Astrocyte of the spinal cord (primary cell): ENCODE results near the gene PRTFDC1.
A peak's percentile ranks its signal among the peaks of the same experiment; 100 is the strongest.

ENCODE experiments used
- DNase-seq: peaks from one replicate; pipeline ENCODE4 v3.0.0; 2011; ENCODE audit warnings: low read depth, low spot score
- H3K4me3 ChIP-seq: 2 replicates; pipeline ENCODE4 v1.5.1; 2011; ENCODE audit warnings: low read depth, mild to moderate bottlenecking, low read length, moderate library complexity
- in situ Hi-C: cut with HindIII; loops from 2 replicates; pipeline ENCODE4 v1.10.0; 2017; ENCODE audit warnings: low sequenced_read_pairs
- TF ChIP-seq, protein P1 (sequence below): IDR thresholded peaks from 2 replicates; pipeline ENCODE4 v1.5.1; 2012; ENCODE audit warnings: low read depth, mild to moderate bottlenecking, low read length, inconsistent platforms

PRTFDC1 gene

GRCh38 chr10:24884793-24885192 lies 67.6 kb downstream of the PRTFDC1 start:
- in situ Hi-C loops = no loop called here

GRCh38 chr10:24884316-24884715 lies 68.1 kb downstream of the PRTFDC1 start:
- peak; percentile 37 for DNase-seq
- in situ Hi-C loops = no loop called here
- TF ChIP-seq, protein P1, sequence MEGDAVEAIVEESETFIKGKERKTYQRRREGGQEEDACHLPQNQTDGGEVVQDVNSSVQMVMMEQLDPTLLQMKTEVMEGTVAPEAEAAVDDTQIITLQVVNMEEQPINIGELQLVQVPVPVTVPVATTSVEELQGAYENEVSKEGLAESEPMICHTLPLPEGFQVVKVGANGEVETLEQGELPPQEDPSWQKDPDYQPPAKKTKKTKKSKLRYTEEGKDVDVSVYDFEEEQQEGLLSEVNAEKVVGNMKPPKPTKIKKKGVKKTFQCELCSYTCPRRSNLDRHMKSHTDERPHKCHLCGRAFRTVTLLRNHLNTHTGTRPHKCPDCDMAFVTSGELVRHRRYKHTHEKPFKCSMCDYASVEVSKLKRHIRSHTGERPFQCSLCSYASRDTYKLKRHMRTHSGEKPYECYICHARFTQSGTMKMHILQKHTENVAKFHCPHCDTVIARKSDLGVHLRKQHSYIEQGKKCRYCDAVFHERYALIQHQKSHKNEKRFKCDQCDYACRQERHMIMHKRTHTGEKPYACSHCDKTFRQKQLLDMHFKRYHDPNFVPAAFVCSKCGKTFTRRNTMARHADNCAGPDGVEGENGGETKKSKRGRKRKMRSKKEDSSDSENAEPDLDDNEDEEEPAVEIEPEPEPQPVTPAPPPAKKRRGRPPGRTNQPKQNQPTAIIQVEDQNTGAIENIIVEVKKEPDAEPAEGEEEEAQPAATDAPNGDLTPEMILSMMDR = no peak
- H3K4me3 ChIP-seq = no peak overlapping the region

More at GRCh38 chr10:24884793-24885192, 67.6 kb downstream of the PRTFDC1 start:
- H3K4me3 ChIP-seq = no peak overlapping the region
- TF ChIP-seq, protein P1 = no peak
- DNase-seq = no peak

DNA sequence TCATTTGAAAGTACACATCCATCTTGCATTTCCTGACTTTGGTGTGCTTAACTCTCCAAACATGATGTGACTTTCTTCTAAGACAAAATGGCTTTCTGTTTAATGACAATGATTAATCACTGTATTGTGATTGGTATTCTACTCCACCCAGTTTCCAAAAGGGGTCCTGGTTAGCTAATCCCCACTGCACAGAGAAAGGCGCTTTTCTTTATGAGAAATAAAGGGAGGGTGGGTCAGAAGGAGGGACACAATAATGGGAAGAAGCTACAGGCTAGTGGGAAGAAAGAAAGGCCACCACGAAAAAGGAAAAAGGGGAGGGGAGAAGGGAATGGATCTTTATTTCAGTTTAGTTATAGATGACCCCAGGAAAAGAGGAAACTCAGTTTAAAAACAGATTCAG lies 69.2 kb downstream of the PRTFDC1 start:
- no peak for DNase-seq
- in situ Hi-C loops = no loop called here
- TF ChIP-seq, protein P1 = no peak
- no peak overlapping the region for H3K4me3 ChIP-seq

- in situ Hi-C loops = no loop called here
- peak; percentile 73 for DNase-seq
- no peak overlapping the region for H3K4me3 ChIP-seq
- TF ChIP-seq, protein P1 = no peak
These were observed 70.2 kb downstream of the PRTFDC1 start for GRCh38 chr10:24882047-24882698.

DNA sequence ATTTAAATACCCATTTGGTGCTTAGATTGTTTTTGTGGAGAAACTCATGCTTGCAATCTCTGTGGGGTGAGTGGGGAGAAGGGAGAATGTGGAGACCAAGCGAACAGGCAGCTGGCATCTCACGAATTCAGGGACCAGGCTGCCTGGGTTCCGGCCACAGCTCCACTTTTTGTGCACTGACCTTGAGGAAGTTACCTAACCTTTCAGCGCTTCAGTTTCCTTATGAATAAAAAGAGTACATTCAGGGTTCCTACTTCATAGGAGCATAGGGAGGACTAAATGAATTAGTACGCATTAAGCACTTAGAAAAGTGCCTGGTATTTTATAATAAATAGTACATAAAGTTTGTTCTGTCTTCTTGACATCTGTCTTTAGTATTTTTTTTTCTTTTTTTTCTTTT lies 72.5 kb downstream of the PRTFDC1 start:
- in situ Hi-C loops = no loop called here
- no peak overlapping the region for H3K4me3 ChIP-seq
- TF ChIP-seq, protein P1 = no peak
- no peak for DNase-seq

DNA sequence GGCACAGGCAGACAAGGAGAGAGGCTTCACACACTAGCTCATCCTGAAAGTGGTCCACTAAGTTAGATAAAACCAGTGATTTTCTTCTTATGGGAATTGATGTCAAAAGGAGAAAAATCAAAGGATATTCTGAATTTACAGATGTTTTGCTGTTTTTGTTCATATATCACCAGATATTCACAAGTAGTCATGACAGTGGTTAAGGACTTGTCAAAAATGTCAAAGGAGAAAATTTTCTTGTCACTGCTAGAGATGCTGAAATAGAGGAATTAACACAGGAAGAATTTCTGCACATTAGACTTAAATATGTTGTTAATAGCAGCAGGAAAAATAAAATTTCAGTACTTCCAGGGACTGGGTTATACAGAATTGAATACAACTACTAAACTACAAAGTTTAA lies 78.3 kb downstream of the PRTFDC1 start:
- in situ Hi-C loops = no loop called here
- TF ChIP-seq, protein P1 = no peak
- no peak overlapping the region for H3K4me3 ChIP-seq
- no peak for DNase-seq
